HG03378 (cell line): Measurements from ENCODE around the gene MAP3K2.
A peak's percentile ranks its signal among the peaks of the same experiment; 100 is the strongest.

ENCODE experiments used
- ATAC-seq: cut with Tn5 transposase; IDR thresholded peaks from one replicate; pipeline ENCODE4 v1.9.1; 2021; ENCODE audit warnings: mild to moderate bottlenecking, moderate library complexity; ENCODE audit not compliant: unreplicated experiment

MAP3K2 gene, protein sequence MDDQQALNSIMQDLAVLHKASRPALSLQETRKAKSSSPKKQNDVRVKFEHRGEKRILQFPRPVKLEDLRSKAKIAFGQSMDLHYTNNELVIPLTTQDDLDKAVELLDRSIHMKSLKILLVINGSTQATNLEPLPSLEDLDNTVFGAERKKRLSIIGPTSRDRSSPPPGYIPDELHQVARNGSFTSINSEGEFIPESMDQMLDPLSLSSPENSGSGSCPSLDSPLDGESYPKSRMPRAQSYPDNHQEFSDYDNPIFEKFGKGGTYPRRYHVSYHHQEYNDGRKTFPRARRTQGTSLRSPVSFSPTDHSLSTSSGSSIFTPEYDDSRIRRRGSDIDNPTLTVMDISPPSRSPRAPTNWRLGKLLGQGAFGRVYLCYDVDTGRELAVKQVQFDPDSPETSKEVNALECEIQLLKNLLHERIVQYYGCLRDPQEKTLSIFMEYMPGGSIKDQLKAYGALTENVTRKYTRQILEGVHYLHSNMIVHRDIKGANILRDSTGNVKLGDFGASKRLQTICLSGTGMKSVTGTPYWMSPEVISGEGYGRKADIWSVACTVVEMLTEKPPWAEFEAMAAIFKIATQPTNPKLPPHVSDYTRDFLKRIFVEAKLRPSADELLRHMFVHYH

DNA sequence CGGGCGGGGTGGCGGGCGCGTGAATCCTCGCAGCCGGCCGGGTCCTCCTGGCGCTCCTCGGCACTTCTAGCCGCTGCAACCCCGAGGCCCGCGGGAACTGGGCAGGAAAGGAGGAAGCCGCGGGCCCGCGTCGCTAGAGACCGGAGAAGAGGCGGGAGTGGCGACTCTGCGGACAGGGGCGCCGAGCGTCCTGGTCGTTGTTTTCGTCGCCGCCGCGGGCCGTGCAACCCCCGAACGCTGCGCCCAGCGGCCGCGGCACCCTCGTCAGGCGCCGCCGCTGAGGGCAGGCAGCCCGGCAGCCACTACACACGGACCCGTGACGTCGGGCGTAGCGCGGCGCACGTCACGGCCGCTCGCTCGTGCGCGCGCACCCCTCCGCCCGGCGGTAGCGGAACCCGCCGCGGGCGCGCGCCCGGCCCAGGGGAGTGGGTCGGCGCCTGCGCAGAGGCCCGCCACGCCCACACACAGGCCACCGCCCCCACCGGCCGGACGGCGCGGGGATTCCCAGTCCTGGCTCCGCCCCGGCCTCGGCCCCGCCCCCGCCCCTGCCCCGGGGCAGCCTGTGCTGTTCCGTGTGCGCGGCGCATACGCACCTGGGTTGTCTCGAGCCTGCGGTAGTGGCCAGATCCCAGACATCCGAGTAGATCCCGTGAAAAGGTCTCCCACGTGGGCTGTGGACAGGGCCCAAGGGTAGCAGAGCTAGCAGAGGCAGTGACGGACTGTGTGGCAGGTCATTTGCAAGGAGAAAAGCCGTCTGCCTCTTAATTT, at the start of gene MAP3K2:
MAP3K2 (minus strand) TSS at position 321 of the 768 bp plus-strand sequence. CDS start 44,846 bp downstream, outside the sequence.
- ATAC-seq: peak; percentile 46

DNA sequence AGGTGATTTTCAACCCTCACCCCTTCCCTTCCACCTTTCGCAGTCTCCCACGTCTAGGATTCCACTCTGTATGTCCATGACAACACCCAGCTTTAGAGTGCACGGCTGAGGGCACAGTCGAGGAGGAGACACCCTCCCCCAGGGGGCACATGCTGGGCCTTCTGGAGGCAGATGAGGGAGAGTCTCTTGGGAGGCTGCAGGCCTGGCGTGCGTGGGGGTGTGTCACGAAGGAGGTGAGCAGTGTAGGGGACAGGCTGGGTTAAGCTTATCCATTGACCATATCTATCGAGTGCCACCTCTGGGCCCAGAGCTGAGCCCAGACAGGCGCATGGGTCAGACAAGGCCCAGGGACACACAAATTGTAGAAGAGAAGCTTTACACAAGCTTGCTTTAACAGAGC, 49.3 kb upstream of the MAP3K2 start:
- no peak for ATAC-seq

DNA sequence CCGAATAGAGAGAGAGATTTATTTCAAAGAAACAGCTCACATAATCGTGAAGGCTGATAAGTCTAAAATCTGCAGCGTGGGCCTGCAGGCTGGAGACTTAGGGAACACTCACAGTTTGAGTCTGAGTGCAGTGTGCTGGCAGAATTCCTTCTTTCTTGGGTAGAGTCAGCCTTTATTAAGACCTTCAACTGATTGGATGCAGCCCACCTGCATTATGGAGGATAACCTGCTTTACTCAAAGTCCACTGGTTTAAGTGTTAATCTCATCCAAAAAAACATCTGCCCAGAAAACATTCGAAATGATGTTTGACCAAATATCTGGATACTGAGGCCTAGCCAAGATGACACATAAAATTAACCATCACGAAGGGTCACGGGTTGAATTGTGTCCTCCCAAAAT, 46.7 kb upstream of the MAP3K2 start:
- no peak for ATAC-seq

DNA sequence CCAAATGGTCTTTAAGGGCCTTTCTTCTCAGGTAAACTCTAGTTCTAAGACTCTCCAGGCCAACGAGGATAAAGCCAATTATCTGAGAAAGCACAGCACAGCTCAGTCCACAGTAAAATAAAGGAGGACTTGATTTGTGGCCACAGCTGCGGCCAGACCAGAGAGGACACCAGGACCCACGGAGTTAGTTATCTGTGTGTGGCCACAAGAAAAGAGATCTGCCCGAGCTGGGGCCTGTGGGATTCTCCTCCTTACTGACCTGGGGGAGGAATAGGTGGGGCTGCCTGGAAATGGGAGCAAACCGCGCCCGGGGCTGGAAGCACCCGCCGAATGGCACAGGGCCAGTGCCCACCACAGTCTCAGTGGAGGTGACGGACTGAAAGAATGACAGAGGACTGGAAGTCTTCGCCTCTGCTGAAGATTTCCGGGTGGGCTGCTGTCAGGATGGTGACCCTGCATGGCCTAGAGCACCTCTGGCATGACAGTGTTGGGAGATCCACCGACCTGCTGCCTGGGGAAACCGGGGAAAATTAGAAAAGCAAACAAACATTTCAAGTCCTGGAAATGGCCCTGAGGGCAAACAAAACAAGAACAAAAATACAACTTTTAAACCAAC, 43.7 kb upstream of the MAP3K2 start:
- ATAC-seq: no peak

DNA sequence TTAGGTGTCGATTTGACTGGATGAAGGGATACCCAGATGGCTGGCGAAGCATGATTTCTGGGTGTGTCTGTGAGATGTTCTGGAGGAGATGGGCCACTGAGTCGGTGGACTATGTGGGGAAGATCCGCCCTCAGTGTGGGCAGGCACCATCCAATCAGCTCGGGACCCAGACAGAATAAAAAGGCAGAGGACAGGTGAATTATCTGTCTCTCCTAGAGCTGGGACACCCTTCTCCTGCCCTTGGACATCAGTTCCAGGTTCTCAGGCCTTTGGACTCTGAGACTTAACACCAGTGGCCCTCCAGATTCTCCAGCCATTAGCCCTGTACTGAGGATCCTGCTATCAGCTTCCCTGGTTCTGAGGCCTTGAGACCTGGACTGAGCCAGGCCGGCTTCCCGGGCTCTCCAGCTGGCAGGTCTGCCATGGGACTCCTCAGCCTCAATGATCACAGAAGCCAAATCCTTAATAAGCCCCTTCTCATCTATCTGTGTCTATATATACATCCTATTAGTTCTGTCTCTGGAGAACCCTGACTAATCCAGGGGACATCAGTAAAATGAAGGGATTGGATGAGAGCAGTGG, 42.2 kb upstream of the MAP3K2 start:
- ATAC-seq: no peak

DNA sequence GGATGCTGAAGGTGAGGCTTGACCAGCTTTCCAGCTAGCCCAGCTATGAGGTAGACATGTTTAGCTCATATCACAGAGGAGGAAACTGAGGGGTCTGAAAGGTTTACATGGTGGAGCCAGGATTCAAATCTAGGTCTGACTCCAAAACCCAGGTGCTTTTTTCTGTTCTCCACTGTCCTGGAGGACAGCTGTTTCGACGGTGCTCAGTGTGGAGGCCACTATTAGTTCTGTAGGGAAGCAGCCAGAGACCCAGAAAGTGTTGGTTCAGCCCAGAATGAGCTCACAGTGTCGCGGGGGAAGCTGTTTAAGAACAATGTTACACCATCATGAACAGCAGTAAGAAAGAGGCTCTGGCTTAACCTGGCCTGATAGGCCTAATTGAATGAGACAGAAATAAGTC, 41.5 kb upstream of the MAP3K2 start:
- ATAC-seq: no peak

DNA sequence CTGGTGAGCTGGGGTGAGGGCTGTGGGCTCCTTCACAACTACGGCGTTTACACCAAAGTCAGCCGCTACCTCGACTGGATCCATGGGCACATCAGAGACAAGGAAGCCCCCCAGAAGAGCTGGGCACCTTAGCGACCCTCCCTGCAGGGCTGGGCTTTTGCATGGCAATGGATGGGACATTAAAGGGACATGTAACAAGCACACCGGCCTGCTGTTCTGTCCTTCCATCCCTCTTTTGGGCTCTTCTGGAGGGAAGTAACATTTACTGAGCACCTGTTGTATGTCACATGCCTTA, 41.0 kb upstream of the MAP3K2 start:
- no peak for ATAC-seq

DNA sequence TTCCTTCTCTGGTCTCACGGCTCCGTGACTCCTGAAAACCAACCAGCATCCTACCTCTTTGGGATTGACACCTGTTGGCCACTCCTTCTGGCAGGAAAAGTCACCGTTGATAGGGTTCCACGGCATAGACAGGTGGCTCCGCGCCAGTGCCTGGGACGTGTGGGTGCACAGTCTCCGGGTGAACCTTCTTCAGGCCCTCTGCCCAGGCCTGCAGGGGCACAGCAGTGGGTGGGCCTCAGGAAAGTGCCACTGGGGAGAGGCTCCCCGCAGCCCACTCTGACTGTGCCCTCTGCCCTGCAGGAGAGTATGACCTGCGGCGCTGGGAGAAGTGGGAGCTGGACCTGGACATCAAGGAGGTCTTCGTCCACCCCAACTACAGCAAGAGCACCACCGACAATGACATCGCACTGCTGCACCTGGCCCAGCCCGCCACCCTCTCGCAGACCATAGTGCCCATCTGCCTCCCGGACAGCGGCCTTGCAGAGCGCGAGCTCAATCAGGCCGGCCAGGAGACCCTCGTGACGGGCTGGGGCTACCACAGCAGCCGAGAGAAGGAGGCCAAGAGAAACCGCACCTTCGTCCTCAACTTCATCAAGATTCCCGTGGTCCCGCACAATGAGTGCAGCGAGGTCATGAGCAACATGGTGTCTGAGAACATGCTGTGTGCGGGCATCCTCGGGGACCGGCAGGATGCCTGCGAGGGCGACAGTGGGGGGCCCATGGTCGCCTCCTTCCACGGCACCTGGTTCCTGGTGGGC, 40.5 kb upstream of the MAP3K2 start:
- ATAC-seq: no peak

DNA sequence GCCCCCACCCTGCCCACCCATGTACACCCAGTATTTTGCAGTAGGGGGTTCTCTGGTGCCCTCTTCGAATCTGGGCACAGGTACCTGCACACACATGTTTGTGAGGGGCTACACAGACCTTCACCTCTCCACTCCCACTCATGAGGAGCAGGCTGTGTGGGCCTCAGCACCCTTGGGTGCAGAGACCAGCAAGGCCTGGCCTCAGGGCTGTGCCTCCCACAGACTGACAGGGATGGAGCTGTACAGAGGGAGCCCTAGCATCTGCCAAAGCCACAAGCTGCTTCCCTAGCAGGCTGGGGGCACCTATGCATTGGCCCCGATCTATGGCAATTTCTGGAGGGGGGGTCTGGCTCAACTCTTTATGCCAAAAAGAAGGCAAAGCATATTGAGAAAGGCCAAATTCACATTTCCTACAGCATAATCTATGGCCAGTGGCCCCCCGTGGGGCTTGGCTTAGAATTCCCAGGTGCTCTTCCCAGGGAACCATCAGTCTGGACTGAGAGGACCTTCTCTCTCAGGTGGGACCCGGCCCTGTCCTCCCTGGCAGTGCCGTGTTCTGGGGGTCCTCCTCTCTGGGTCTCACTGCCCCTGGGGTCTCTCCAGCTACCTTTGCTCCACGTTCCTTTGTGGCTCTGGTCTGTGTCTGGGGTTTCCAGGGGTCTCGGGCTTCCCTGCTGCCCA, 39.7 kb upstream of the MAP3K2 start:
- ATAC-seq: no peak

DNA sequence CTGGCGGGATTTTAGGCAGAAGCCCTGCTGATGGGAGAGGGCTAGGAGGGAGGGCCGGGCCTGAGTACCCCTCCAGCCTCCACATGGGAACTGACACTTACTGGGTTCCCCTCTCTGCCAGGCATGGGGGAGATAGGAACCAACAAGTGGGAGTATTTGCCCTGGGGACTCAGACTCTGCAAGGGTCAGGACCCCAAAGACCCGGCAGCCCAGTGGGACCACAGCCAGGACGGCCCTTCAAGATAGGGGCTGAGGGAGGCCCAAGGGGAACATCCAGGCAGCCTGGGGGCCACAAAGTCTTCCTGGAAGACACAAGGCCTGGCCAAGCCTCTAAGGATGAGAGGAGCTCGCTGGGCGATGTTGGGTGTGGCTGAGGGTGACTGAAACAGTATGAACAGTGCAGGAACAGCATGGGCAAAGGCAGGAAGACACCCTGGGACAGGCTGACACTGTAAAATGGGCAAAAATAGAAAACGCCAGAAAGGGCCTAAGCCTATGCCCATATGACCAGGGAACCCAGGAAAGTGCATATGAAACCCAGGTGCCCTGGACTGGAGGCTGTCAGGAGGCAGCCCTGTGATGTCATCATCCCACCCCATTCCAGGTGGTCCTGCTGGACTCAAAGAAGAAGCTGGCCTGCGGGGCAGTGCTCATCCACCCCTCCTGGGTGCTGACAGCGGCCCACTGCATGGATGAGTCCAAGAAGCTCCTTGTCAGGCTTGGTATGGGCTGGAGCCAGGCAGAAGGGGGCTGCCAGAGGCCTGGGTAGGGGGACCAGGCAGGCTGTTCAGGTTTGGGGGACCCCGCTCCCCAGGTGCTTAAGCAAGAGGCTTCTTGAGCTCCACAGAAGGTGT, 39.0 kb upstream of the MAP3K2 start:
- no peak for ATAC-seq

DNA sequence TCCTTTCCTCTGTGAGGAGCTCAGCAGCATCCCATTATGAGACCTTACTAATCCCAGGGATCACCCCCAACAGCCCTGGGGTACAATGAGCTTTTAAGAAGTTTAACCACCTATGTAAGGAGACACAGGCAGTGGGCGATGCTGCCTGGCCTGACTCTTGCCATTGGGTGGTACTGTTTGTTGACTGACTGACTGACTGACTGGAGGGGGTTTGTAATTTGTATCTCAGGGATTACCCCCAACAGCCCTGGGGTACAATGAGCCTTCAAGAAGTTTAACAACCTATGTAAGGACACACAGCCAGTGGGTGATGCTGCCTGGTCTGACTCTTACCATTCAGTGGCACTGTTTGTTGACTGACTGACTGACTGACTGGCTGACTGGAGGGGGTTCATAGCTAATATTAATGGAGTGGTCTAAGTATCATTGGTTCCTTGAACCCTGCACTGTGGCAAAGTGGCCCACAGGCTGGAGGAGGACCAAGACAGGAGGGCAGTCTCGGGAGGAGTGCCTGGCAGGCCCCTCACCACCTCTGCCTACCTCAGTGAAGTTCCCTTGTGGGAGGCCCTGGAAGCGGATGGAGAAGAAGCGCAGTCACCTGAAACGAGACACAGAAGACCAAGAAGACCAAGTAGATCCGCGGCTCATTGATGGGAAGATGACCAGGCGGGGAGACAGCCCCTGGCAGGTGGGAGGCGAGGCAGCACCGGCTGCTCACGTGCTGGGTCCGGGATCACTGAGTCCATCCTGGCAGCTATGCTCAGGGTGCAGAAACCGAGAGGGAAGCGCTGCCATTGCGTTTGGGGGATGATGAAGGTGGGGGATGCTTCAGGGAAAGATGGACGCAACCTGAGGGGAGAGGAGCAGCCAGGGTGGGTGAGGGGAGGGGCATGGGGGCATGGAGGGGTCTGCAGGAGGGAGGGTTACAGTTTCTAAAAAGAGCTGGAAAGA, 38.0 kb upstream of the MAP3K2 start:
- ATAC-seq: no peak

DNA sequence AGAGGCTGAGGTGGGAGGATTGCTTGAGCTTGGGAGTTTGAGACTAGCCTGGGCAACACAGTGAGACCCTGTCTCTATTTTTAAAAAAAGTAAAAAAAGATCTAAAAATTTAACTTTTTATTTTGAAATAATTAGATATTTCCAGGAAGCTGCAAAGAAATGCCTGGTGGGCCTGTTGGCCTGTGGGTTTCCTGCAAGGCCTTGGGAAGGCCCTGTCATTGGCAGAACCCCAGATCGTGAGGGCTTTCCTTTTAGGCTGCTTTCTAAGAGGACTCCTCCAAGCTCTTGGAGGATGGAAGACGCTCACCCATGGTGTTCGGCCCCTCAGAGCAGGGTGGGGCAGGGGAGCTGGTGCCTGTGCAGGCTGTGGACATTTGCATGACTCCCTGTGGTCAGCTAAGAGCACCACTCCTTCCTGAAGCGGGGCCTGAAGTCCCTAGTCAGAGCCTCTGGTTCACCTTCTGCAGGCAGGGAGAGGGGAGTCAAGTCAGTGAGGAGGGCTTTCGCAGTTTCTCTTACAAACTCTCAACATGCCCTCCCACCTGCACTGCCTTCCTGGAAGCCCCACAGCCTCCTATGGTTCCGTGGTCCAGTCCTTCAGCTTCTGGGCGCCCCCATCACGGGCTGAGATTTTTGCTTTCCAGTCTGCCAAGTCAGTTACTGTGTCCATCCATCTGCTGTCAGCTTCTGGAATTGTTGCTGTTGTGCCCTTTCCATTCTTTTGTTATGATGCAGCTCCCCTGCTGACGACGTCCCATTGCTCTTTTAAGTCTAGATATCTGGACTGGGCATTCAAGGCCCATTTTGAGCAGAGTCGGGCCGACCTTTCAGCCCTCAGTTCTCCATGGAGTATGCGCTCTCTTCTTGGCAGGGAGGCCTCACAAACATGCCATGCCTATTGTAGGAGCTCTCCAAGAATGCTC, 37.1 kb upstream of the MAP3K2 start:
- ATAC-seq: no peak

DNA sequence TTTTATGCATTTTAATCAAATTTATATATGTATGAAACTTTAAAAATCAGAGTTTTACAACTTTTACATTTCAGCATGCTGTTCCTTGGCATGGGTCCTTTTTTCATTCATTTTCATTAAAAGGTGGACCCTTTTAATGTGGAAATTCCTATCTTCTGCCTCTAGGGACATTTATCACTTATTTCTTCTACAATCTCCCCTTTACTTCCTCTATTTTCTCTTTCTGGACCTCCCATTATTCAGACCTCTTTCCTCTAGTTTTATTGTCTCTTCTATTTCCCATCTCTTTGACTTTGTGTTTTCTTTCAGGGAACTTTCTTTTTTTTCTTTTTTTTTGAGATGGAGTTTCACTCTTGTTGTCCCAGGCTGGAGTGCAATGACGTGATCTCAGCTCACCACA, 36.1 kb upstream of the MAP3K2 start:
- ATAC-seq: no peak

DNA sequence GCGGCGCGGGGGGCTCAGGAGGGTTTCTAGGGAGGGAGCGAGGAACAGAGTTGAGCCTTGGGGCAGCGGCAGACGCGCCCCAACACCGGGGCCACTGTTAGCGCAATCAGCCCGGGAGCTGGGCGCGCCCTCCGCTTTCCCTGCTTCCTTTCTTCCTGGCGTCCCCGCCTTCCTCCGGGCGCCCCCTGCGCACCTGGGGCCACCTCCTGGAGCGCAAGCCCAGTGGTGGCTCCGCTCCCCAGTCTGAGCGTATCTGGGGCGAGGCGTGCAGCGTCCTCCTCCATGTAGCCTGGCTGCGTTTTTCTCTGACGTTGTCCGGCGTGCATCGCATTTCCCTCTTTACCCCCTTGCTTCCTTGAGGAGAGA, 35.7 kb upstream of the MAP3K2 start:
- ATAC-seq: no peak

DNA sequence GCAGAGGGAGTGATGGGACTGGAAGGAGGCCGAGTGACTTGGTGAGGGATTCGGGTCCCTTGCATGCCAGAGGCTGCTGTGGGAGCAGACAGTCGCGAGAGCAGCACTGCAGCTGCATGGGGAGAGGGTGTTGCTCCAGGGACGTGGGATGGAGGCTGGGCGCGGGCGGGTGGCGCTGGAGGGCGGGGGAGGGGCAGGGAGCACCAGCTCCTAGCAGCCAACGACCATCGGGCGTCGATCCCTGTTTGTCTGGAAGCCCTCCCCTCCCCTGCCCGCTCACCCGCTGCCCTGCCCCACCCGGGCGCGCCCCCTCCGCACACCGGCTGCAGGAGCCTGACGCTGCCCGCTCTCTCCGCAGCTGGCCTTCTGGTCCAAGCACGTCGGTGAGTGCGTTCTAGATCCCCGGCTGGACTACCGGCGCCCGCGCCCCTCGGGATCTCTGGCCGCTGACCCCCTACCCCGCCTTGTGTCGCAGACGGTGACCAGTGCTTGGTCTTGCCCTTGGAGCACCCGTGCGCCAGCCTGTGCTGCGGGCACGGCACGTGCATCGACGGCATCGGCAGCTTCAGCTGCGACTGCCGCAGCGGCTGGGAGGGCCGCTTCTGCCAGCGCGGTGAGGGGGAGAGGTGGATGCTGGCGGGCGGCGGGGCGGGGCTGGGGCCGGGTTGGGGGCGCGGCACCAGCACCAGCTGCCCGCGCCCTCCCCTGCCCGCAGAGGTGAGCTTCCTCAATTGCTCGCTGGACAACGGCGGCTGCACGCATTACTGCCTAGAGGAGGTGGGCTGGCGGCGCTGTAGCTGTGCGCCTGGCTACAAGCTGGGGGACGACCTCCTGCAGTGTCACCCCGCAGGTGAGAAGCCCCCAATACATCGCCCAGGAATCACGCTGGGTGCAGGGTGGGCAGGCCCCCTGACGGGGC, 35.0 kb upstream of the MAP3K2 start:
- ATAC-seq: no peak
